Spleen (tissue), 7 donors: Measurements from ENCODE around the gene COL8A1.

Experiments used
- POLR2A ChIP-seq, 3 donors: fragments of 450-650 bp; IDR thresholded peaks; one replicate each; pipeline ENCODE4 v1.5.1; 2017; ENCODE audit warnings: antibody characterized with exemption in 3 of 3, mild to moderate bottlenecking in 1 of 3
- POLR2AphosphoS5 ChIP-seq, 3 donors: sonication (generic); formaldehyde crosslinking; IDR thresholded peaks; one replicate each; pipeline ENCODE4 v1.5.1; 2017; ENCODE audit warnings: antibody characterized with exemption in 3 of 3
- TF ChIP-seq, protein P1 (sequence below), 11 experiments: fragments of 200-600 bp in 7 of 11; fragments of 450-650 bp in 4 of 11; sonication (generic) in 4 of 11; IDR thresholded peaks in 8 of 11; conservative IDR thresholded peaks in 3 of 11; 1 replicate in 7 of 11; 2 replicates in 4 of 11; pipeline versions ENCODE4 v1.4.0 to v1.8.0; 2016 to 2021; ENCODE audit warnings: antibody characterized with exemption in 11 of 11, inconsistent platforms in 4 of 11, mild to moderate bottlenecking in 1 of 11
- donor health status: DM: no; HTN: no; CAD: no; lungs with moderate emphysema.
- donor health status: DM: no; HTN: no; CAD: no.
- donor health status: DM: no; HTN: no; CAD: no.

DNA sequence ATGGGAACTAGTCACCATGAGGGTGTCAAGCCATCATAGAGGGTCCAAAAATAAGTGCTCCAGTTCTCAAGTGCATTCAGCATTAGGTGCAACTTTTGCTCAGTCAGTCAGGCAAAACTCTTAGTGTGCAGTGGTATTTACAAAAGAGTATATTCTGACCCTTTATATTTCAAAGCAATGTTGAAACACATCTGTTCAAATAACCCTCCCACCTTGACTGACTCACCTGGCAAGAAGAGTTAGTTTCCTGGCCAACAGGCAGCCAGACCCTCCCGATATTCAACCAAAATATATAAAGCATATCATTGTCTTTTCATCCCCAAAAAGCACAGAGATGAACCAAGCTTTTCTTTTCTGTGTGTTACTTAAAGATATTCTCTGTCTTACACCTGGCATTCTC lies 7.6 kb upstream of the COL8A1 start:
- TF ChIP-seq POLR2AphosphoS5 (IDR thresholded peaks at IDR 0.05) (no peak), POLR2A (IDR thresholded peaks at IDR 0.05) (no peak)
- TF ChIP-seq, protein P1, sequence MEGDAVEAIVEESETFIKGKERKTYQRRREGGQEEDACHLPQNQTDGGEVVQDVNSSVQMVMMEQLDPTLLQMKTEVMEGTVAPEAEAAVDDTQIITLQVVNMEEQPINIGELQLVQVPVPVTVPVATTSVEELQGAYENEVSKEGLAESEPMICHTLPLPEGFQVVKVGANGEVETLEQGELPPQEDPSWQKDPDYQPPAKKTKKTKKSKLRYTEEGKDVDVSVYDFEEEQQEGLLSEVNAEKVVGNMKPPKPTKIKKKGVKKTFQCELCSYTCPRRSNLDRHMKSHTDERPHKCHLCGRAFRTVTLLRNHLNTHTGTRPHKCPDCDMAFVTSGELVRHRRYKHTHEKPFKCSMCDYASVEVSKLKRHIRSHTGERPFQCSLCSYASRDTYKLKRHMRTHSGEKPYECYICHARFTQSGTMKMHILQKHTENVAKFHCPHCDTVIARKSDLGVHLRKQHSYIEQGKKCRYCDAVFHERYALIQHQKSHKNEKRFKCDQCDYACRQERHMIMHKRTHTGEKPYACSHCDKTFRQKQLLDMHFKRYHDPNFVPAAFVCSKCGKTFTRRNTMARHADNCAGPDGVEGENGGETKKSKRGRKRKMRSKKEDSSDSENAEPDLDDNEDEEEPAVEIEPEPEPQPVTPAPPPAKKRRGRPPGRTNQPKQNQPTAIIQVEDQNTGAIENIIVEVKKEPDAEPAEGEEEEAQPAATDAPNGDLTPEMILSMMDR (IDR thresholded peaks at IDR 0.05 in 8 of 11, conservative IDR thresholded peaks at IDR 0.05 in 3 of 11), result no peak
